GM12891 (cell line): ENCODE measurements around the gene SRCAP.

ENCODE experiments used
- PAX5 ChIP-seq: IDR thresholded peaks from 2 replicates; pipeline ENCODE4 v1.6.1; 2011; ENCODE audit warnings: low read length, moderate library complexity, mild to moderate bottlenecking; ENCODE audit not compliant: insufficient read depth, severe bottlenecking
- POLR2A ChIP-seq: IDR thresholded peaks from 2 replicates; pipeline ENCODE4 v1.6.1; 2011; ENCODE audit warnings: low read depth, low read length, control low read depth
- POLR2AphosphoS5 ChIP-seq: IDR thresholded peaks from 2 replicates; pipeline ENCODE4 v1.6.1; 2011; ENCODE audit warnings: low read depth, low read length, control low read depth
- TAF1 ChIP-seq: IDR thresholded peaks from 2 replicates; pipeline ENCODE4 v1.6.1; 2011; ENCODE audit warnings: low read depth, low read length, control low read depth

GRCh38 chr16:30728321-30728720 is 29.4 kb downstream of the SRCAP start:
- no peak for TF ChIP-seq POLR2A
- no peak for TF ChIP-seq POLR2AphosphoS5
- TF ChIP-seq TAF1 = no peak
- no peak for TF ChIP-seq PAX5
